ENCODE results near the gene PRKAR2B.

- TF ChIP-seq CTCF (IDR thresholded peaks at IDR 0.05) = no peak
- no peak for TF ChIP-seq EZH2 (IDR thresholded peaks at IDR 0.05; ENCODE audit: borderline replicate concordance, insufficient read depth, low read depth, low read length, poor library complexity, severe bottlenecking)
Measured at GRCh38 chr7:107181172-107181571, 136.7 kb downstream of the PRKAR2B start.
